Psoas muscle (tissue), 8 donors: Measurements from ENCODE around the gene RTN4RL1. TPM values are rescaled to one million over a fixed set of nuclear protein-coding genes. Genes with fewer than 3 reads are reported as not detected.

Experiments
- ATAC-seq, 4 donors: fragments of 200-7000 bp; cut with Tn5 transposase; one replicate each; pipeline ENCODE4 v1.9.1; 2020; ENCODE audit warnings: moderate library complexity in 3 of 4, mild to moderate bottlenecking in 2 of 4
- DNase-seq, 2 donors: peaks; one replicate each; pipeline ENCODE4 v3.0.0-alpha.2; 2020
- H3K27ac ChIP-seq: fragments of 200-600 bp; one replicate; pipeline ENCODE4 v1.8.0; 2022
- H3K27me3 ChIP-seq, 3 donors: fragments of 200-600 bp in 1 of 3; one replicate each; pipeline versions ENCODE4 v1.6.1 to v1.8.0; 2013 to 2022; ENCODE audit warnings: low read length in 2 of 3, mild to moderate bottlenecking in 2 of 3, moderate library complexity in 1 of 3; ENCODE audit not compliant: insufficient read depth in 3 of 3
- H3K36me3 ChIP-seq, 2 donors: fragments of 200-600 bp in 1 of 2; one replicate each; pipeline versions ENCODE4 v1.6.1 to v1.8.0; 2013 to 2022; ENCODE audit warnings: low read depth in 1 of 2, mild to moderate bottlenecking in 1 of 2, moderate library complexity in 1 of 2; ENCODE audit not compliant: insufficient read depth in 1 of 2
- H3K4me1 ChIP-seq: fragments of 200-600 bp; one replicate; pipeline ENCODE4 v1.8.0; 2022
- H3K4me3 ChIP-seq: fragments of 200-600 bp; one replicate; pipeline ENCODE4 v1.8.0; 2022; ENCODE audit warnings: mild to moderate bottlenecking
- H3K9me3 ChIP-seq: fragments of 200-600 bp; one replicate; pipeline ENCODE4 v1.8.0; 2022
- CTCF ChIP-seq: fragments of 200-600 bp; IDR thresholded peaks from one replicate; pipeline ENCODE4 v1.8.0; 2022; ENCODE audit warnings: antibody characterized with exemption
- WGBS, 3 donors: extraction: QIAGEN DNeasy Blood & Tissue Kit; methylation state at CpG; one replicate each; pipeline versions ENCODE4 v1.1.6 to v1.1.7; 2013; 5-methylcytosine and 5-hydroxymethylcytosine counted together
- intact Hi-C, 2 donors: fragments of 100-400 bp; cut with DNase I; formaldehyde crosslinking; loops; one replicate each; pipeline versions ENCODE4 v1.11.0 to v1.14.2; 2022
- polyA plus RNA-seq, 3 donors: library from polyadenylated mRNA; stranded (reverse); fragments of 200-250 nt; gene quantifications; one replicate each; pipeline ENCODE4 v1.2.3, GENCODE V29; 2013
- total RNA-seq, 4 donors: library from RNA; stranded (reverse); fragmentation: NEBNext Ultra II Directional in 2 of 4; extraction: Animal tissue kit (Norgen Biotek cat#: 25700) in 2 of 4; gene quantifications; one replicate each; pipeline versions ENCODE4 v1.2.1 to v1.2.4, GENCODE V29; 2021 to 2023
- donor health status: healthy with polysubstance abuse.
- donor health status: DM: no; HTN: no; CAD: no; lungs with moderate emphysema.
- donor health status: Bipolar disorder and iron deficiency.
- donor health status: healthy.
- donor health status: DM: yes; HTN: yes; CAD: no.
- donor health status: DM: no; HTN: no; CAD: no.
- donor health status: DM: no; HTN: no; CAD: no.
- donor health status: DM: yes; HTN: yes; CAD: no.

The RTN4RL1 gene
- total and polyA plus RNA-seq, 7 donors = 0.44 to 1.8 (median 0.75) TPM

- ATAC-seq (no peak), DNase-seq (no peak)
- H3K36me3 ChIP-seq = no peaks in the 10 kb centered on the region
- WGBS, 3 donors = 88 to 97% (median 89%) methylated on average over 6 of the region's 6 CpGs
- intact Hi-C loops = no loop called here
- H3K4me1 ChIP-seq = peaks cover 13% of the 10 kb centered on the region
- H3K27me3 ChIP-seq = no peaks in the 10 kb centered on the region
- H3K9me3 ChIP-seq = no peaks in the 10 kb centered on the region
- TF ChIP-seq CTCF = no peak
- no peak overlapping the region for H3K27ac ChIP-seq
- no peak overlapping the region for H3K4me3 ChIP-seq
Measured at GRCh38 chr17:1957037-1957436, 68.1 kb downstream of the RTN4RL1 start.

- Histone ChIP-seq H3K27ac (no peak overlapping the region), H3K27me3 (no peaks in the 10 kb centered on the region), H3K4me1 (peaks cover 13% of the 10 kb centered on the region), H3K4me3 (no peak overlapping the region), H3K9me3 (no peaks in the 10 kb centered on the region), H3K36me3 (no peaks in the 10 kb centered on the region)
- TF ChIP-seq CTCF = no peak
- no peak for ATAC-seq
- WGBS, 3 donors = 83 to 89% (median 86%) methylated on average over 13 of the region's 13 CpGs
- DNase-seq = no peak
- intact Hi-C loops = no loop called here
Measured at GRCh38 chr17:1956134-1956533, 69.0 kb downstream of the RTN4RL1 start.

DNA sequence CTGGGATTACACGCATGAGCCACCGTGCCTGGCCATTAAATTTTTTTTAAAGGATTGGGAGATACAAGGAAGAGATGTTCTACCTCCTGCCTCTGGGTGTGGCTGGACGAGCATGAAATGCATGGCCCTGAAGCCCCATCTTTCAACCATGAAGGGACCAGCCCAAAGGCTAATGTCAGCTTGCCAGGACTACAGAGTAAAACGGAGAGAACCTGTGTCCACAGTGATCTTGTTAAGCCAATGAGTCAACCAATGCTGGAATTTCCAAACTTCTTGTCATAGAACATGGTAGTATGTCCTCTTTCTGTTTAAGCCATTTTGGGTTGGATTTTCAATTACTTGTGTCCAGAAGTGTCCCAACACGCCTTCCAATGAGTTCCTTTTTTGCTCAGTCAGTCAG is 71.3 kb downstream of the RTN4RL1 start:
- H3K36me3 ChIP-seq = no peaks in the 10 kb centered on the region
- no peak overlapping the region for H3K4me3 ChIP-seq
- H3K4me1 ChIP-seq = peaks cover 3% of the 10 kb centered on the region
- ATAC-seq = no peak
- WGBS, 3 donors = 54 to 66% (median 59%) methylated on average over 5 of the region's 5 CpGs
- DNase-seq = no peak
- intact Hi-C loops = no loop called here
- H3K9me3 ChIP-seq = no peaks in the 10 kb centered on the region
- no peaks in the 10 kb centered on the region for H3K27me3 ChIP-seq
- no peak overlapping the region for H3K27ac ChIP-seq
- no peak for TF ChIP-seq CTCF

- H3K27me3 ChIP-seq = no peaks in the 10 kb centered on the region
- H3K4me1 ChIP-seq = no peaks in the 10 kb centered on the region
- ATAC-seq (no peak), DNase-seq (no peak)
- TF ChIP-seq CTCF = no peak
- no peaks in the 10 kb centered on the region for H3K36me3 ChIP-seq
- no peak overlapping the region for H3K4me3 ChIP-seq
- 53 to 58% (median 56%) methylated on average over 12 of the region's 12 CpGs for WGBS, 3 donors
- intact Hi-C loops = no loop called here
- no peak overlapping the region for H3K27ac ChIP-seq
- H3K9me3 ChIP-seq = no peaks in the 10 kb centered on the region
Measured at GRCh38 chr17:1951920-1952319, 73.2 kb downstream of the RTN4RL1 start.

DNA sequence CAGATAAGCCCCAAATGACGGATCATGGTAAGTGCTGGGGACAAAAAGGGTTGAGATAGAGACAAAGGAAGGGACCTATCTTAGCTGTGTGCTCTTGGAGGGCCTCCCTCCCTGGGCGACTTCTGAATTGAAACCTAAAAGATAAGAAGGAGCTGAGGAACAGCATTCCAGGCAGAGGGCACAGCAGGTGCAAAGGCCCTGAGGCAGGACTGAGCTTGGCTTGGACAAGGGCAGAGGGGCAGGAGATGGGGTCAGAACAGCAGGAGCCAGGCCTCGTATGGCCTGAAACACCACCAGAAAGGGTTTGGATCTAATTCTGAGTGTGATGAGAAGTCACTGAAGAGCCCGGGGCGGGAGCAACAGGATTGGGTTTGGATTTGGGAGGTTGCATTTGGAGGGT is 75.4 kb downstream of the RTN4RL1 start:
- 90 to 95% (median 90%) methylated on average over 5 of the region's 5 CpGs for WGBS, 3 donors
- DNase-seq = no peak
- no peak overlapping the region for H3K27ac ChIP-seq
- H3K4me3 ChIP-seq = no peak overlapping the region
- no peaks in the 10 kb centered on the region for H3K27me3 ChIP-seq
- intact Hi-C loops = no loop called here
- no peaks in the 10 kb centered on the region for H3K9me3 ChIP-seq
- ATAC-seq = no peak
- no peak for TF ChIP-seq CTCF
- H3K36me3 ChIP-seq = no peaks in the 10 kb centered on the region
- no peaks in the 10 kb centered on the region for H3K4me1 ChIP-seq
